Smooth muscle cell (in vitro differentiated cells): ENCODE measurements around the gene BHLHE40. TPM values are rescaled to one million over a fixed set of nuclear protein-coding genes. Genes with fewer than 3 reads are reported as not detected.
A peak's percentile ranks its signal among the peaks of the same experiment; 100 is the strongest.

Experiments
- DNase-seq: peaks from one replicate; lab custom pipeline; 2025; ENCODE audit not compliant: unreplicated experiment; lab: John Stamatoyannopoulos, UW
- H2AFZ ChIP-seq: fragments of 200-600 bp; sonication (generic); 2 replicates; pipeline ENCODE4 v1.6.0; 2016; ENCODE audit warnings: antibody characterized with exemption, low read depth, mild to moderate bottlenecking
- H3F3A ChIP-seq: fragments of 200-600 bp; sonication (generic); 2 replicates; pipeline ENCODE4 v1.6.0; 2017; ENCODE audit warnings: antibody characterized with exemption, low read depth
- H3K27ac ChIP-seq: fragments of 200-600 bp; sonication (generic); 2 replicates; pipeline ENCODE4 v1.5.1; 2016; ENCODE audit warnings: low read depth, mild to moderate bottlenecking
- H3K27me3 ChIP-seq: fragments of 200-600 bp; sonication (generic); 2 replicates; pipeline ENCODE4 v1.6.1; 2016; ENCODE audit warnings: low read depth, mild to moderate bottlenecking
- H3K36me3 ChIP-seq: fragments of 200-600 bp; sonication (generic); 2 replicates; pipeline ENCODE4 v1.5.1; 2016; ENCODE audit warnings: low read depth
- H3K4me1 ChIP-seq: fragments of 200-600 bp; sonication (generic); 2 replicates; pipeline ENCODE4 v1.5.1; 2016; ENCODE audit warnings: low read depth
- H3K4me2 ChIP-seq: fragments of 200-600 bp; sonication (generic); 2 replicates; pipeline ENCODE4 v1.6.0; 2016; ENCODE audit warnings: mild to moderate bottlenecking
- H3K4me3 ChIP-seq: fragments of 200-600 bp; sonication (generic); 2 replicates; pipeline ENCODE4 v1.5.1; 2016; ENCODE audit warnings: mild to moderate bottlenecking
- H3K79me2 ChIP-seq: fragments of 200-600 bp; sonication (generic); 2 replicates; pipeline ENCODE4 v1.6.0; 2016; ENCODE audit warnings: low read depth, mild to moderate bottlenecking
- H3K9ac ChIP-seq: fragments of 200-600 bp; sonication (generic); 2 replicates; pipeline ENCODE4 v1.6.0; 2016; ENCODE audit warnings: low read depth
- H3K9me3 ChIP-seq: fragments of 200-600 bp; sonication (generic); replicated peaks from 2 replicates; pipeline ENCODE4 v1.5.1; 2016; ENCODE audit warnings: low read depth
- H4K20me1 ChIP-seq: fragments of 200-600 bp; sonication (generic); 2 replicates; pipeline ENCODE4 v1.6.0; 2016; ENCODE audit warnings: low read depth
- CTCF ChIP-seq: fragments of 200-600 bp; sonication (generic); IDR thresholded peaks from 2 replicates; pipeline ENCODE4 v1.5.1; 2017; ENCODE audit warnings: borderline replicate concordance, mild to moderate bottlenecking, antibody characterized with exemption; ENCODE audit not compliant: insufficient read depth, poor library complexity, severe bottlenecking
- WGBS: methylation state at CpG from one replicate; pipeline ENCODE4 v1.1.7; 2016; ENCODE audit warnings: low lambda C conversion rate; 5-methylcytosine and 5-hydroxymethylcytosine counted together
- polyA plus RNA-seq: library from polyadenylated mRNA; unstranded; fragments of >200 nt; fragmentation: Nextera tagmentation; extraction: Ambion mirVana; gene quantifications from 2 replicates; pipeline ENCODE4 v1.2.1, GENCODE V29; 2016
- total RNA-seq: library from RNA; depleted of rRNA; stranded (reverse); fragments of >200 nt; gene quantifications from 2 replicates; pipeline ENCODE4 v1.2.3, GENCODE V29; 2014

Gene BHLHE40
- total and polyA plus RNA-seq, 2 experiments from 2014 or later = 195 to 209 TPM

GRCh38 chr3:4972652-4973643 is 6.3 kb upstream of the BHLHE40 start:
- no peaks in the 10 kb centered on the region for H4K20me1 ChIP-seq
- H3K9ac ChIP-seq = no peak overlapping the region
- H3K4me2 ChIP-seq = no peak overlapping the region
- no peak for TF ChIP-seq CTCF
- H3K36me3 ChIP-seq = no peaks in the 10 kb centered on the region
- no peak overlapping the region for H3K4me3 ChIP-seq
- H3K4me1 ChIP-seq = peaks cover 13% of the 10 kb centered on the region
- no peak for DNase-seq
- WGBS = 75% methylated on average over 9 of the region's 9 CpGs
- H3F3A ChIP-seq = peaks cover 10% of the 10 kb centered on the region
- H3K27ac ChIP-seq = no peak overlapping the region
- no peaks in the 10 kb centered on the region for H3K79me2 ChIP-seq
- H2AFZ ChIP-seq = no peak overlapping the region
- no peaks in the 10 kb centered on the region for H3K9me3 ChIP-seq
- H3K27me3 ChIP-seq = no peaks in the 10 kb centered on the region

GRCh38 chr3:4974154-4974553 is 5.1 kb upstream of the BHLHE40 start:
- Histone ChIP-seq H4K20me1 (no peaks in the 10 kb centered on the region), H3K79me2 (no peaks in the 10 kb centered on the region), H3K27ac (no peak overlapping the region), H3K27me3 (no peaks in the 10 kb centered on the region), H3K4me3 (no peak overlapping the region), H3K9ac (no peak overlapping the region), H3K4me2 (no peak overlapping the region), H2AFZ (no peak overlapping the region), H3K36me3 (no peaks in the 10 kb centered on the region), H3K9me3 (no peaks in the 10 kb centered on the region), H3K4me1 (peaks cover 13% of the 10 kb centered on the region), H3F3A (peaks cover 10% of the 10 kb centered on the region)
- TF ChIP-seq CTCF = no peak
- WGBS = 94% methylated on average over 2 of the region's 2 CpGs
- DNase-seq = no peak

GRCh38 chr3:4976109-4976508 is 3.1 kb upstream of the BHLHE40 start:
- Histone ChIP-seq H3K9ac (peak overlapping the region; percentile 95), H3K4me1 (peaks cover 13% of the 10 kb centered on the region), H3K4me2 (peak overlapping the region; percentile 88), H3K9me3 (no peaks in the 10 kb centered on the region), H4K20me1 (peaks cover 15% of the 10 kb centered on the region), H3F3A (peaks cover 21% of the 10 kb centered on the region), H3K4me3 (no peak overlapping the region), H2AFZ (peak overlapping the region; percentile 27), H3K36me3 (no peaks in the 10 kb centered on the region), H3K27ac (peak overlapping the region; percentile 99), H3K27me3 (no peaks in the 10 kb centered on the region), H3K79me2 (peaks cover 18% of the 10 kb centered on the region)
- 33% methylated on average over 4 of the region's 4 CpGs for WGBS
- TF ChIP-seq CTCF = peak; percentile 60
- no peak for DNase-seq
